ENCODE measurements around the gene IL22RA2. TPM values are rescaled to one million over a fixed set of nuclear protein-coding genes. Genes with fewer than 3 reads are reported as not detected.

Gene IL22RA2
- total and polyA plus RNA-seq, 9 of the 15 experiments (the other 6 are each of a cell fraction or from before 2014, with no cell fraction given), result 0.03 TPM; not detected in 8

- CTCF ChIA-PET (ENCODE audit: low intra/inter-chr PET ratio), result no interaction called here
- no peak for DNase-seq (ENCODE audit: extremely low read depth in 1 of 4, low spot score in 3 of 4)
- TF ChIP-seq ZNF318 (IDR thresholded peaks at IDR 0.05; ENCODE audit: borderline replicate concordance in 1 of 2, low read depth in 1 of 2) (no peak), CREM (IDR thresholded peaks at IDR 0.05; ENCODE audit: low read depth) (no peak), NCOA1 (IDR thresholded peaks at IDR 0.05; ENCODE audit: low read depth) (no peak), DMBX1 (CRISPR knock-in tag; IDR thresholded peaks at IDR 0.05; ENCODE audit: borderline replicate concordance) (no peak)
Measured at GRCh38 chr6:137097057-137097456, 76.4 kb downstream of the IL22RA2 start.

More at GRCh38 chr6:137097057-137097456, 76.4 kb downstream of the IL22RA2 start:
- no peaks in the 10 kb centered on the region for H3K4me1 ChIP-seq (replicated peaks in 1 of 2; ENCODE audit: control insufficient read depth in 2 of 2, insufficient read depth in 2 of 2, low read length in 2 of 2)
- H3K27ac ChIP-seq (ENCODE audit: extremely low read depth, low read depth, low read length), result no peak overlapping the region
- no peak overlapping the region for H2AFZ ChIP-seq (ENCODE audit: low read depth, low read length)
- intact Hi-C loops (cut with micrococcal nuclease) (no loop called here), in situ Hi-C loops (cut with MboI) (no loop called here)
- peaks cover 0 to 4% of the 10 kb centered on the region in 2 experiments; a peak in 1 of 5 replicates for H3K27me3 ChIP-seq (ENCODE audit: control insufficient read depth in 2 of 2, insufficient read depth in 2 of 2, low read length in 2 of 2)
- POLR2A ChIA-PET, result interaction anchor here (0.8 to 1.1 kb wide), 2 partner anchors 69 to 878 kb away, joined by 3 read pairs; no protein-coding TSS in a partner anchor
- no peaks in the 10 kb centered on the region for H3K9me3 ChIP-seq (replicated peaks; ENCODE audit: control insufficient read depth, insufficient read depth, low read depth, low read length)
- H3K4me3 ChIP-seq, result no peak overlapping the region
- H3K9me1 ChIP-seq (ENCODE audit: control insufficient read depth, insufficient read depth, low read length), result no peaks in the 10 kb centered on the region
- FAIRE-seq (no peak), ATAC-seq (no peak)
- no peaks in the 10 kb centered on the region for H4K20me1 ChIP-seq (replicated peaks; ENCODE audit: control insufficient read depth, insufficient read depth, low read length)
- no peaks in the 10 kb centered on the region for H3K36me3 ChIP-seq (ENCODE audit: control insufficient read depth, insufficient read depth, low read length)
- H3K9ac ChIP-seq (ENCODE audit: insufficient read depth in 1 of 2, low read depth in 2 of 2, low read length in 2 of 2), result no peak overlapping the region
- no peak overlapping the region for H3K4me2 ChIP-seq (ENCODE audit: insufficient read depth, low read length)
- no peaks in the 10 kb centered on the region for H3K79me2 ChIP-seq (ENCODE audit: control insufficient read depth, insufficient read depth, low read length)
- BruUV-seq (replicated peaks), result no TSS peak

Data from K562 (cell line).